B cell (primary cell): ENCODE measurements around the gene PCDHA10. TPM values are rescaled to one million over a fixed set of nuclear protein-coding genes. Genes with fewer than 3 reads are reported as not detected.

Experiments
- polyA plus RNA-seq: library from polyadenylated mRNA; depleted of rRNA; stranded (reverse); fragments of >200 nt; gene quantifications from 2 replicates; pipeline ENCODE4 v1.2.3, GENCODE V29; 2012
- total RNA-seq, 2 donors: library from RNA; stranded (reverse); fragments of 120-200 nt in 1 of 2; gene quantifications; 1 replicate in 1 of 2; 2 replicates in 1 of 2; pipeline versions ENCODE4 v1.2.3 to v1.2.4, GENCODE V29; 2013 to 2022

The PCDHA10 gene
- total and polyA plus RNA-seq, 2 donors (not counting 1 experiment from before 2014, with no cell fraction given): not detected

Other genes starting within 250 kb of the PCDHA10 start
- 0.97 and 1.8 TPM in 2 replicates for gene CD14, start 222.7 kb upstream of the PCDHA10 start, total RNA-seq
- gene CD14, start 222.7 kb upstream of the PCDHA10 start, polyA plus RNA-seq: 4.3 and 11.4 TPM in 2 replicates
- 33.3 and 36.2 TPM in 2 replicates for gene TMCO6, start 216.4 kb upstream of the PCDHA10 start, total RNA-seq
- gene TMCO6, start 216.4 kb upstream of the PCDHA10 start, polyA plus RNA-seq: 70.4 and 78.3 TPM in 2 replicates
- 40.7 and 41.9 TPM in 2 replicates for gene NDUFA2, start 208.3 kb upstream of the PCDHA10 start, total RNA-seq
- 45.3 and 65.9 TPM in 2 replicates for gene NDUFA2, start 208.3 kb upstream of the PCDHA10 start, polyA plus RNA-seq
- 108 and 110 TPM in 2 replicates for gene IK, start 208.1 kb upstream of the PCDHA10 start, total RNA-seq
- gene IK, start 208.1 kb upstream of the PCDHA10 start, polyA plus RNA-seq: 54.0 and 91.0 TPM in 2 replicates
- 44.7 and 46.2 TPM in 2 replicates for gene WDR55, start 191.0 kb upstream of the PCDHA10 start, total RNA-seq
- 43.4 and 55.9 TPM in 2 replicates for gene WDR55, start 191.0 kb upstream of the PCDHA10 start, polyA plus RNA-seq
- gene DND1, start 182.3 kb upstream of the PCDHA10 start, total RNA-seq: 2.5 and 3.0 TPM in 2 replicates
- gene DND1, start 182.3 kb upstream of the PCDHA10 start, polyA plus RNA-seq: 3.6 and 4.3 TPM in 2 replicates
- gene HARS1, start 164.5 kb upstream of the PCDHA10 start, total RNA-seq: 60.5 and 65.6 TPM in 2 replicates
- gene HARS1, start 164.5 kb upstream of the PCDHA10 start, polyA plus RNA-seq: 32.6 and 46.1 TPM in 2 replicates
- gene HARS2, start 164.4 kb upstream of the PCDHA10 start, total RNA-seq: 65.1 and 68.0 TPM in 2 replicates
- 27.3 and 38.0 TPM in 2 replicates for gene HARS2, start 164.4 kb upstream of the PCDHA10 start, polyA plus RNA-seq
- 55.7 and 55.8 TPM in 2 replicates for gene ZMAT2, start 155.4 kb upstream of the PCDHA10 start, total RNA-seq
- 11.2 and 18.3 TPM in 2 replicates for gene ZMAT2, start 155.4 kb upstream of the PCDHA10 start, polyA plus RNA-seq
- gene PCDHA1, start 69.8 kb upstream of the PCDHA10 start, total RNA-seq: not detected in 2 replicates
- gene PCDHA1, start 69.8 kb upstream of the PCDHA10 start, polyA plus RNA-seq: not detected in 2 replicates
- gene PCDHA2, start 61.0 kb upstream of the PCDHA10 start, total RNA-seq: not detected in 2 replicates
- gene PCDHA2, start 61.0 kb upstream of the PCDHA10 start, polyA plus RNA-seq: not detected in 2 replicates
- gene PCDHA3, start 54.8 kb upstream of the PCDHA10 start, total RNA-seq: not detected in 2 replicates
- gene PCDHA3, start 54.8 kb upstream of the PCDHA10 start, polyA plus RNA-seq: not detected in 2 replicates
- gene PCDHA4, start 48.8 kb upstream of the PCDHA10 start, total RNA-seq: not detected in 2 replicates
- not detected in 2 replicates for gene PCDHA4, start 48.8 kb upstream of the PCDHA10 start, polyA plus RNA-seq
- not detected in 2 replicates for gene PCDHA5, start 34.3 kb upstream of the PCDHA10 start, total RNA-seq
- not detected in 2 replicates for gene PCDHA5, start 34.3 kb upstream of the PCDHA10 start, polyA plus RNA-seq
- gene PCDHA6, start 27.9 kb upstream of the PCDHA10 start, total RNA-seq: not detected in 2 replicates
- not detected in 2 replicates for gene PCDHA6, start 27.9 kb upstream of the PCDHA10 start, polyA plus RNA-seq
- not detected in 2 replicates for gene PCDHA7, start 21.6 kb upstream of the PCDHA10 start, total RNA-seq
- gene PCDHA7, start 21.6 kb upstream of the PCDHA10 start, polyA plus RNA-seq: 0.03 TPM in 1 of 2 replicates, not detected in the other
- gene PCDHA8, start 14.7 kb upstream of the PCDHA10 start, total RNA-seq: not detected in 2 replicates
- gene PCDHA8, start 14.7 kb upstream of the PCDHA10 start, polyA plus RNA-seq: not detected in 2 replicates
- gene PCDHA9, start 7.5 kb upstream of the PCDHA10 start, total RNA-seq: not detected in 2 replicates
- gene PCDHA9, start 7.5 kb upstream of the PCDHA10 start, polyA plus RNA-seq: not detected in 2 replicates
- not detected in 2 replicates for gene PCDHA11, start 13.1 kb downstream of the PCDHA10 start, total RNA-seq
- gene PCDHA11, start 13.1 kb downstream of the PCDHA10 start, polyA plus RNA-seq: not detected in 2 replicates
- not detected in 2 replicates for gene PCDHA12, start 19.4 kb downstream of the PCDHA10 start, total RNA-seq
- not detected in 2 replicates for gene PCDHA12, start 19.4 kb downstream of the PCDHA10 start, polyA plus RNA-seq
- gene PCDHA13, start 26.2 kb downstream of the PCDHA10 start, total RNA-seq: not detected in 2 replicates
- gene PCDHA13, start 26.2 kb downstream of the PCDHA10 start, polyA plus RNA-seq: not detected in 2 replicates
- gene PCDHAC1, start 70.4 kb downstream of the PCDHA10 start, total RNA-seq: not detected in 2 replicates
- gene PCDHAC1, start 70.4 kb downstream of the PCDHA10 start, polyA plus RNA-seq: not detected in 2 replicates
- gene PCDHAC2, start 110.6 kb downstream of the PCDHA10 start, total RNA-seq: not detected in 2 replicates
- not detected in 2 replicates for gene PCDHAC2, start 110.6 kb downstream of the PCDHA10 start, polyA plus RNA-seq
- gene PCDHB1, start 195.5 kb downstream of the PCDHA10 start, total RNA-seq: not detected in 2 replicates
- gene PCDHB1, start 195.5 kb downstream of the PCDHA10 start, polyA plus RNA-seq: not detected in 2 replicates
- not detected in 2 replicates for gene PCDHB2, start 238.7 kb downstream of the PCDHA10 start, total RNA-seq
- gene PCDHB2, start 238.7 kb downstream of the PCDHA10 start, polyA plus RNA-seq: 0.07 TPM in 1 of 2 replicates, not detected in the other
- not detected in 2 replicates for gene PCDHB3, start 244.6 kb downstream of the PCDHA10 start, total RNA-seq
- gene PCDHB3, start 244.6 kb downstream of the PCDHA10 start, polyA plus RNA-seq: not detected in 2 replicates